C4-2B (cell line): Measurements from ENCODE around the gene WBP11.

Experiments used
- CTCF ChIP-seq: fragments of 450-650 bp; conservative IDR thresholded peaks from 2 replicates; pipeline ENCODE4 v1.5.1; 2017; ENCODE audit warnings: mild to moderate bottlenecking
- ZFX ChIP-seq: fragments of 450-650 bp; IDR thresholded peaks from 2 replicates; pipeline ENCODE4 v1.6.1; 2017

GRCh38 chr12:14768823-14769405 lies 34.4 kb downstream of the WBP11 start:
- TF ChIP-seq CTCF (no peak), ZFX (no peak)
